CD4-positive, CD25-positive, alpha-beta regulatory T cell (primary cell): ENCODE results near the gene KCNF1. TPM values are rescaled to one million over a fixed set of nuclear protein-coding genes. Genes with fewer than 3 reads are reported as not detected.

Experiments
- ATAC-seq, 2 donors: fragments of 150-1000 bp; cut with Tn5 transposase; one replicate each; pipeline ENCODE4 v1.10.0; 2021; ENCODE audit warnings: low read depth in 2 of 2, moderate number of reproducible peaks in 2 of 2, moderate library complexity in 1 of 2
- DNase-seq, 3 donors: peaks; one replicate each; pipeline versions ENCODE4 v3.0.0 to v3.0.0-alpha.2; 2012 to 2022; ENCODE audit warnings: mixed read lengths in 1 of 3
- H3K27ac ChIP-seq: one replicate; pipeline ENCODE4 v1.7.0; 2013; ENCODE audit warnings: mild to moderate bottlenecking, low read length; ENCODE audit not compliant: insufficient read depth, poor library complexity, severe bottlenecking
- H3K27me3 ChIP-seq: one replicate; pipeline ENCODE4 v1.7.0; 2013; ENCODE audit warnings: low read length; ENCODE audit not compliant: control insufficient read depth, insufficient read depth
- H3K36me3 ChIP-seq: one replicate; pipeline ENCODE4 v1.7.0; 2013; ENCODE audit warnings: mild to moderate bottlenecking, low read length, moderate library complexity; ENCODE audit not compliant: control insufficient read depth, insufficient read depth
- H3K4me1 ChIP-seq: 2 replicates; pipeline ENCODE4 v1.7.0; 2013; ENCODE audit warnings: mild to moderate bottlenecking, low read length; ENCODE audit not compliant: insufficient read depth, control insufficient read depth, poor library complexity, severe bottlenecking
- H3K4me3 ChIP-seq: one replicate; pipeline ENCODE4 v1.7.0; 2013; ENCODE audit warnings: low read depth, mild to moderate bottlenecking, low read length, moderate library complexity
- H3K9me3 ChIP-seq, 2 experiments: 1 replicate in 1 of 2; 2 replicates in 1 of 2; pipeline ENCODE4 v1.7.0; 2013; ENCODE audit warnings: low read length in 2 of 2, mild to moderate bottlenecking in 1 of 2, moderate library complexity in 1 of 2; ENCODE audit not compliant: control insufficient read depth in 2 of 2
- H3K27ac Mint-ChIP-seq, 3 donors: one replicate each; pipeline ENCODE4 v1.8.0; 2020 to 2022; ENCODE audit warnings: mild to moderate bottlenecking in 3 of 3, mixed read lengths in 3 of 3, moderate library complexity in 2 of 3
- H3K27me3 Mint-ChIP-seq: one replicate; pipeline ENCODE4 v1.8.0; 2022; ENCODE audit warnings: mild to moderate bottlenecking, mixed read lengths
- H3K36me3 Mint-ChIP-seq: one replicate; pipeline ENCODE4 v1.8.0; 2020; ENCODE audit warnings: mixed read lengths
- H3K4me1 Mint-ChIP-seq, 4 donors: one replicate each; pipeline ENCODE4 v1.8.0; 2020 to 2022; ENCODE audit warnings: mixed read lengths in 4 of 4, mild to moderate bottlenecking in 1 of 4
- H3K4me3 Mint-ChIP-seq, 4 donors: one replicate each; pipeline ENCODE4 v1.8.0; 2020 to 2022; ENCODE audit warnings: mild to moderate bottlenecking in 4 of 4, mixed read lengths in 4 of 4, moderate library complexity in 3 of 4
- H3K9me3 Mint-ChIP-seq, 7 donors: one replicate each; pipeline ENCODE4 v1.8.0; 2020 to 2022; ENCODE audit warnings: mixed read lengths in 7 of 7, mild to moderate bottlenecking in 3 of 7, moderate library complexity in 2 of 7
- polyA plus RNA-seq, 4 donors: library from polyadenylated mRNA; unstranded; fragments of 300-500 nt; fragmentation: Illumina TruSeq; gene quantifications; one replicate each; pipeline ENCODE4 v1.2.3, GENCODE V29; 2021
- total RNA-seq: library from RNA; stranded (reverse); gene quantifications from one replicate; pipeline ENCODE4 v1.2.3, GENCODE V29; 2022

The KCNF1 gene
- total and polyA plus RNA-seq, 5 donors from 2014 or later, result not detected

- Mint-ChIP-seq H3K9me3 (peaks cover 0 to 6% (median 2%) of the 10 kb centered on the region in 7 donors), H3K36me3 (no peaks in the 10 kb centered on the region), H3K27me3 (peaks cover 8% of the 10 kb centered on the region), H3K27ac (no peak overlapping the region), H3K4me3 (no peak overlapping the region), H3K4me1 (peaks cover 0 to 20% (median 15%) of the 10 kb centered on the region in 4 donors)
- no peak for ATAC-seq
- Histone ChIP-seq H3K4me3 (no peak overlapping the region), H3K9me3 (peaks cover 0 to 3% of the 10 kb centered on the region in 2 experiments), H3K27ac (no peak overlapping the region), H3K36me3 (no peaks in the 10 kb centered on the region), H3K4me1 (peaks cover 12% of the 10 kb centered on the region), H3K27me3 (peaks cover 8% of the 10 kb centered on the region)
- DNase-seq, result no peak
Measured at GRCh38 chr2:10867692-10868420, 43.9 kb upstream of the KCNF1 start.

GRCh38 chr2:10868465-10869314, 43.0 kb upstream of the KCNF1 start:
- peaks cover 0 to 3% of the 10 kb centered on the region in 2 experiments for H3K9me3 ChIP-seq
- no peak overlapping the region for H3K27ac Mint-ChIP-seq
- H3K4me1 ChIP-seq, result peaks cover 12% of the 10 kb centered on the region
- H3K36me3 Mint-ChIP-seq, result no peaks in the 10 kb centered on the region
- H3K4me3 ChIP-seq, result no peak overlapping the region
- H3K4me3 Mint-ChIP-seq, result peak overlapping the region in 1 of 4 donors; percentile 61
- no peak overlapping the region for H3K27ac ChIP-seq
- ATAC-seq (no peak), DNase-seq (no peak)
- peaks cover 8% of the 10 kb centered on the region for H3K27me3 ChIP-seq
- H3K36me3 ChIP-seq, result no peaks in the 10 kb centered on the region
- H3K27me3 Mint-ChIP-seq, result peaks cover 8% of the 10 kb centered on the region
- H3K4me1 Mint-ChIP-seq, result peaks cover 0 to 20% (median 15%) of the 10 kb centered on the region in 4 donors
- peaks cover 0 to 7% (median 2%) of the 10 kb centered on the region in 7 donors for H3K9me3 Mint-ChIP-seq

- Histone ChIP-seq H3K36me3 (no peaks in the 10 kb centered on the region), H3K27me3 (no peaks in the 10 kb centered on the region), H3K4me1 (no peaks in the 10 kb centered on the region), H3K4me3 (no peak overlapping the region), H3K27ac (no peak overlapping the region), H3K9me3 (peaks cover 0 to 3% of the 10 kb centered on the region in 2 experiments)
- DNase-seq (no peak), ATAC-seq (no peak)
- H3K27me3 Mint-ChIP-seq, result peaks cover 7% of the 10 kb centered on the region
- H3K4me1 Mint-ChIP-seq, result peaks cover 0 to 2% (median 0%) of the 10 kb centered on the region in 4 donors
- H3K27ac Mint-ChIP-seq, result no peak overlapping the region
- no peak overlapping the region for H3K4me3 Mint-ChIP-seq
- H3K36me3 Mint-ChIP-seq, result no peaks in the 10 kb centered on the region
- H3K9me3 Mint-ChIP-seq, result peaks cover 0 to 7% (median 2%) of the 10 kb centered on the region in 7 donors
Measured at GRCh38 chr2:10871978-10872377, 39.8 kb upstream of the KCNF1 start.

GRCh38 chr2:10873171-10873570, 38.6 kb upstream of the KCNF1 start:
- Histone ChIP-seq H3K36me3 (no peaks in the 10 kb centered on the region), H3K4me1 (no peaks in the 10 kb centered on the region), H3K27ac (no peak overlapping the region), H3K9me3 (peaks cover 0 to 3% of the 10 kb centered on the region in 2 experiments), H3K4me3 (no peak overlapping the region), H3K27me3 (no peaks in the 10 kb centered on the region)
- Mint-ChIP-seq H3K36me3 (no peaks in the 10 kb centered on the region), H3K27me3 (peaks cover 12% of the 10 kb centered on the region), H3K4me3 (no peak overlapping the region), H3K9me3 (peaks cover 0 to 7% (median 2%) of the 10 kb centered on the region in 7 donors), H3K27ac (no peak overlapping the region), H3K4me1 (no peaks in the 10 kb centered on the region)
- DNase-seq (no peak), ATAC-seq (no peak)

GRCh38 chr2:10873790-10874437, 37.8 kb upstream of the KCNF1 start:
- H3K27ac Mint-ChIP-seq, result no peak overlapping the region
- H3K4me1 ChIP-seq, result no peaks in the 10 kb centered on the region
- H3K9me3 Mint-ChIP-seq, result peaks cover 0 to 7% (median 2%) of the 10 kb centered on the region in 7 donors
- no peaks in the 10 kb centered on the region for H3K4me1 Mint-ChIP-seq
- H3K36me3 ChIP-seq, result no peaks in the 10 kb centered on the region
- H3K36me3 Mint-ChIP-seq, result no peaks in the 10 kb centered on the region
- H3K27me3 Mint-ChIP-seq, result peaks cover 12% of the 10 kb centered on the region
- H3K27ac ChIP-seq, result no peak overlapping the region
- ATAC-seq, result no peak
- H3K4me3 Mint-ChIP-seq, result no peak overlapping the region
- no peaks in the 10 kb centered on the region for H3K27me3 ChIP-seq
- H3K4me3 ChIP-seq, result no peak overlapping the region
- DNase-seq, result no peak
- peaks cover 0 to 3% of the 10 kb centered on the region in 2 experiments for H3K9me3 ChIP-seq

- H3K27ac ChIP-seq, result no peak overlapping the region
- H3K4me3 Mint-ChIP-seq, result no peak overlapping the region
Measured at GRCh38 chr2:10875126-10875525, 36.6 kb upstream of the KCNF1 start.

GRCh38 chr2:10876394-10876793, 35.3 kb upstream of the KCNF1 start:
- Mint-ChIP-seq H3K36me3 (no peaks in the 10 kb centered on the region), H3K27me3 (peaks cover 12% of the 10 kb centered on the region), H3K9me3 (peaks cover 0 to 7% (median 2%) of the 10 kb centered on the region in 7 donors), H3K4me1 (peaks cover 0 to under 1% (median 0%) of the 10 kb centered on the region in 4 donors), H3K27ac (no peak overlapping the region), H3K4me3 (no peak overlapping the region)
- Histone ChIP-seq H3K36me3 (no peaks in the 10 kb centered on the region), H3K27ac (no peak overlapping the region), H3K4me1 (no peaks in the 10 kb centered on the region), H3K9me3 (peaks cover 0 to 3% of the 10 kb centered on the region in 2 experiments), H3K4me3 (no peak overlapping the region), H3K27me3 (no peaks in the 10 kb centered on the region)
- ATAC-seq, result no peak
- no peak for DNase-seq

More at GRCh38 chr2:10875126-10875525, 36.6 kb upstream of the KCNF1 start:
- Histone ChIP-seq H3K27me3 (no peaks in the 10 kb centered on the region), H3K9me3 (peaks cover 0 to 3% of the 10 kb centered on the region in 2 experiments), H3K36me3 (no peaks in the 10 kb centered on the region), H3K4me1 (no peaks in the 10 kb centered on the region), H3K4me3 (no peak overlapping the region)
- H3K27me3 Mint-ChIP-seq, result peaks cover 12% of the 10 kb centered on the region
- no peaks in the 10 kb centered on the region for H3K4me1 Mint-ChIP-seq
- DNase-seq (no peak), ATAC-seq (no peak)
- H3K27ac Mint-ChIP-seq, result no peak overlapping the region
- H3K9me3 Mint-ChIP-seq, result peaks cover 0 to 7% (median 2%) of the 10 kb centered on the region in 7 donors
- no peaks in the 10 kb centered on the region for H3K36me3 Mint-ChIP-seq
